ENCODE results near the gene B4GALNT4.

Gene B4GALNT4

GRCh38 chr11:404551-405264, 35.4 kb downstream of the B4GALNT4 start:
- no peak overlapping the region for H2AFZ ChIP-seq (ENCODE audit: low read depth)
- H3K4me2 ChIP-seq: no peak overlapping the region
- no peaks in the 10 kb centered on the region for H3K36me3 ChIP-seq (ENCODE audit: insufficient read depth)
- no peak overlapping the region for H3K27ac ChIP-seq
- H3K27me3 ChIP-seq (ENCODE audit: insufficient read depth, low read depth): peaks cover 5% of the 10 kb centered on the region; the same call in 1 of the 2 replicates
- no peak overlapping the region for H3K4me3 ChIP-seq (IDR thresholded peaks at IDR 0.05; ENCODE audit: insufficient read depth, low read depth, low read length)
- TF ChIP-seq CTCF (conservative IDR thresholded peaks at IDR 0.05; ENCODE audit: low read depth, low read length): no peak
- H3K79me2 ChIP-seq (ENCODE audit: insufficient read depth, low read depth): no peaks in the 10 kb centered on the region
- H3K9ac ChIP-seq: no peak overlapping the region
- peaks cover 4% of the 10 kb centered on the region for H3K4me1 ChIP-seq (ENCODE audit: low read depth, poor library complexity, severe bottlenecking)
- no peaks in the 10 kb centered on the region for H4K20me1 ChIP-seq (ENCODE audit: insufficient read depth)

- Histone ChIP-seq H3K27ac (no peak overlapping the region), H3K4me3 (IDR thresholded peaks at IDR 0.05; ENCODE audit: insufficient read depth, low read depth, low read length) (no peak overlapping the region), H3K36me3 (ENCODE audit: insufficient read depth) (no peaks in the 10 kb centered on the region), H4K20me1 (ENCODE audit: insufficient read depth) (no peaks in the 10 kb centered on the region), H2AFZ (ENCODE audit: low read depth) (no peak overlapping the region), H3K4me1 (ENCODE audit: low read depth, poor library complexity, severe bottlenecking) (peaks cover 4% of the 10 kb centered on the region), H3K9ac (no peak overlapping the region), H3K27me3 (ENCODE audit: insufficient read depth, low read depth) (peaks cover 12% of the 10 kb centered on the region), H3K4me2 (no peak overlapping the region), H3K79me2 (ENCODE audit: insufficient read depth, low read depth) (no peaks in the 10 kb centered on the region)
- no peak for TF ChIP-seq CTCF (conservative IDR thresholded peaks at IDR 0.05; ENCODE audit: low read depth, low read length)
These were observed 36.1 kb downstream of the B4GALNT4 start for GRCh38 chr11:405323-405953.

- no peak for TF ChIP-seq CTCF (conservative IDR thresholded peaks at IDR 0.05; ENCODE audit: low read depth, low read length)
- Histone ChIP-seq H3K27me3 (ENCODE audit: insufficient read depth, low read depth) (peaks cover 12% of the 10 kb centered on the region), H3K4me3 (IDR thresholded peaks at IDR 0.05; ENCODE audit: insufficient read depth, low read depth, low read length) (no peak overlapping the region), H3K27ac (no peak overlapping the region), H3K9ac (no peak overlapping the region), H3K36me3 (ENCODE audit: insufficient read depth) (no peaks in the 10 kb centered on the region), H3K79me2 (ENCODE audit: insufficient read depth, low read depth) (no peaks in the 10 kb centered on the region), H4K20me1 (ENCODE audit: insufficient read depth) (no peaks in the 10 kb centered on the region), H3K4me2 (peak overlapping the region; percentile 67), H3K4me1 (ENCODE audit: low read depth, poor library complexity, severe bottlenecking) (peaks cover 4% of the 10 kb centered on the region), H2AFZ (ENCODE audit: low read depth) (peak overlapping the region; percentile 57)
These were observed 36.9 kb downstream of the B4GALNT4 start for GRCh38 chr11:405954-406795.

GRCh38 chr11:406796-407650, 37.7 kb downstream of the B4GALNT4 start:
- no peaks in the 10 kb centered on the region for H3K79me2 ChIP-seq (ENCODE audit: insufficient read depth, low read depth)
- H3K4me2 ChIP-seq: peak overlapping the region; percentile 67
- H2AFZ ChIP-seq (ENCODE audit: low read depth): peak overlapping the region; percentile 57
- H3K4me1 ChIP-seq (ENCODE audit: low read depth, poor library complexity, severe bottlenecking): peaks cover 4% of the 10 kb centered on the region
- H3K27ac ChIP-seq: no peak overlapping the region
- H3K9ac ChIP-seq: no peak overlapping the region
- TF ChIP-seq CTCF (conservative IDR thresholded peaks at IDR 0.05; ENCODE audit: low read depth, low read length): no peak
- H4K20me1 ChIP-seq (ENCODE audit: insufficient read depth): no peaks in the 10 kb centered on the region
- no peak overlapping the region for H3K4me3 ChIP-seq (IDR thresholded peaks at IDR 0.05; ENCODE audit: insufficient read depth, low read depth, low read length)
- peaks cover 12% of the 10 kb centered on the region for H3K27me3 ChIP-seq (ENCODE audit: insufficient read depth, low read depth)
- H3K36me3 ChIP-seq (ENCODE audit: insufficient read depth): no peaks in the 10 kb centered on the region
